NCI-H128 (cell line): ENCODE data around the gene CORT.
"Not testable (repeated sequence)": the region's sequence is repeated elsewhere in the genome, so short reads cannot be mapped to it uniquely, and the experiment has no call there.

Experiments used
- DNase-seq: peaks from one replicate; lab custom pipeline; 2025; ENCODE audit not compliant: unreplicated experiment; lab: John Stamatoyannopoulos, UW

CORT gene

GRCh38 chr1:10437052-10437451 lies 12.8 kb upstream of the CORT start:
- DNase-seq: no peak

GRCh38 chr1:10438677-10439163 lies 11.1 kb upstream of the CORT start:
- DNase-seq: no peak

DNA sequence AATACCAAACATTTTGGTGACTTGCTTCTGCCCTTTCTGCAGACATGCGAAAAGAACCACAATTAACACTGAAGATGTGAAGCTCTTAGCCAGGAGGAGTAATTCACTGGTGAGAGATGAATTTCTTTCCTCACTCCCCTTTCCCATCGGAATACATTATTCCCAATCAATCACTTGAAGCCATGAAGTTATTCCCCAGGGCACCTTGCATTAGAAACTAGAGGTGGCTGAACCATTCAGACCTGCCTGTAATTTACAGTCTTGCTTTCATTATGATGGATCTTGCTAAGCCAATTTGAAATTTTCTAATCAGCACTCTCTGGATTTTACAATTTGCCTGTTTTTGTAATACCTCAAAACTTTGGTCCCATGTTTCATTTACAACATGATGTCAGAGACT lies 9.5 kb upstream of the CORT start:
- no peak for DNase-seq

GRCh38 chr1:10440794-10441193 lies 9.0 kb upstream of the CORT start:
- no peak for DNase-seq

DNA sequence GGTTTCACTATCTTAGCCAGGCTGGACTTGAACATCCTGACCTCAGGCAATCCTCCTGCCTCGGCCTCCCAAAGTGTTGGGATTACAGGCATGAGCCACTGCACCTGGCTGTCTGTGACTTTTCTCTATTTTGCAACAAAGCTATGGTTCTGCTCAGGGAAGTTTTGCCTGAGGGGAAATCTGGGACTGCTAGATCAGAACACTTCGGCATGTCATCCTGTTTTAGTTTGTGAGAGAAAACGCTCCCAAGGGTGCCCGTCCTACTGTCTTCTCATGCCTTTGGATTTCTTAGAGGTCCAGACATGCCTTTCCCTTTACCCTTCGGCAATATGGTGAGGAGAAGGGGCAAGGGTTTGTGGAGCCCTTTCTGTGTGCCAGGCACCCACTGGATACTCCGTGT lies 5.6 kb upstream of the CORT start:
- DNase-seq: no peak

GRCh38 chr1:10444795-10445397 lies 4.9 kb upstream of the CORT start:
- DNase-seq: no peak

GRCh38 chr1:10446790-10447422 lies 2.9 kb upstream of the CORT start:
- no peak for DNase-seq

DNA sequence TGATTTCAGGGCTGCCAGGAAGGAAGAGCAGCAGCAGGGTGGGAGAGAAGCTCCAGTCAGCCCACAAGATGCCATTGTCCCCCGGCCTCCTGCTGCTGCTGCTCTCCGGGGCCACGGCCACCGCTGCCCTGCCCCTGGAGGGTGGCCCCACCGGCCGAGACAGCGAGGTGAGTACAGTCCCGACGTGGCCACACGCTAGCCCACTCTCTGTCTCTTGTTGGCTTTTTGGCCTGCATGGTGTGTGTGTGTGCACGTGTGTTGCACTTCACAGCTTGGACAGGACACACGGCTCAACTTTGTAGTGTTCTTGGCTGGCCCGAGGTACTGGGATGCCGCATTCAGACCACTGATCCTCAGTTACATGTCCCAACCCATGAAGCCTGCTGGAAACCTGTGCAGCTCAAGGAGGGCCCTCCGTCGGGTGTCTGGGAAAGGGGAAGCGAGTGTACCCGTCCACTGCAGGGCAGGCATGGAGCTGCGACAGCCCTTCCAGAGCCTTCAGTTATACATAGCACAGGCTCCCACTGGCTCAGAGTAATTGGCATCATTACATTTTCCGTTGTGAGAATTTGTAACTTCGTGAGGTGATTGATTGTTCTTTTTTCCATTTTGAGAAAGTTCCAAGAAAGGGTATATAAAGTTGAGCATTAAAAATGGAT lies 454 bp downstream of the CORT start:
- DNase-seq: no peak

DNA sequence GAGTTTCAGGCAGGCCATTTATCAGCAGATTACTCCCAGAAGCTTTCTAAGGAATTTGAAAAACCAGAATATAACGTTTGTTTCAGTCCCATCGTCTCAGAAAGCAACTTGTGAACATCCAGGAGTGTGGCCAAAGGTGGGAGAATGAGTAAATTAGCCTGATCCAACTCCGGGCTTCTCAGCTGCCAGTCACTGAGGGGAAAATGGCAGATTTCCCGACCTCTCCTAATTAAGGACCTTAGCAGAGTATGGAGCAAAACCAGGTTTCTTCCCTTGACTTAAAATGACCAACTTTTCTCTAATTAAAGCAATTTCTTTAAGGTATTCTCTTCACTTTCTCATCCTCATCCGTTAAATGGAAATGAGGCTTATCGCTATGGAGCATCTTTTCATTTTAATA lies 1.0 kb downstream of the CORT start:
- no peak for DNase-seq

GRCh38 chr1:10451287-10451686 lies 1.5 kb downstream of the CORT start:
- no peak for DNase-seq

- DNase-seq: no peak
Measured at GRCh38 chr1:10456048-10456447, 6.2 kb downstream of the CORT start.

DNA sequence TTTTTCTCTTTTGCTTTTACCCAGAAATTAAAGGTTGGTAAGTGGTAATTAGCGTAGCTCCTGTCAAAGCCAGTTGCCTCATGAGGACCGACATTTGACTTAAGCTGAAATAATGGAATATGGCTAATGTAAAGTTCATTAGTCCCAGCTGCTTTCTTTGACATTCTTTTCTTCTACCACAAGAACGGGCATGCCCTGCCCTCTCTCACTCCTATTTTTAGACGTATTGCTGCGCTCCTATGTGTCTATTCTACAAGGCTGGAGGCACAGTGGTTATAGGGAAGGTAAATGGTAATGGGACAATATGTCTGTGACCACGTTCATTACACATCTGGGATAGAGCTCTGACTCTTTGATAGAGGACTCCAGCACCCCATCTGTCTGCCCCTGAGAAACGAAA lies 6.8 kb downstream of the CORT start:
- no peak for DNase-seq

DNA sequence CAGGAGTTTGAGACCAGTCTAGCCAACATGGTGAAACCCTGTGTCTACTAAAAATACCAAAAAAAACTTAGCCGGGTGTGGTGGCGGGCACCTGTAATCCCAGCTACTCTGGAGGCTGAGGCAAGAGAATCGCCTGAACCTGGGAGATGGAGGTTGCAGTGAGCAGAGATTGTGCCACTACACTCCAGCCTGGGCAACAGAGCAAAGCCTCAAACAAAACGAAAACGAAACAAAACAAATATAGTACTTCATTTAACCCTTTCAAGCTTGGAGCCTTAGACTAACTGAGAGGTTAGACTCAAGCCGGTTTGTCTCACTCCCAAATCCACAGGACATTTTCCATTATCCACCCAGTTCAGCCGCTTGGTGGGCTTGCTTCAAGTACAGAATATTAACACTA lies 7.6 kb downstream of the CORT start:
- not testable (repeated sequence) for DNase-seq

DNA sequence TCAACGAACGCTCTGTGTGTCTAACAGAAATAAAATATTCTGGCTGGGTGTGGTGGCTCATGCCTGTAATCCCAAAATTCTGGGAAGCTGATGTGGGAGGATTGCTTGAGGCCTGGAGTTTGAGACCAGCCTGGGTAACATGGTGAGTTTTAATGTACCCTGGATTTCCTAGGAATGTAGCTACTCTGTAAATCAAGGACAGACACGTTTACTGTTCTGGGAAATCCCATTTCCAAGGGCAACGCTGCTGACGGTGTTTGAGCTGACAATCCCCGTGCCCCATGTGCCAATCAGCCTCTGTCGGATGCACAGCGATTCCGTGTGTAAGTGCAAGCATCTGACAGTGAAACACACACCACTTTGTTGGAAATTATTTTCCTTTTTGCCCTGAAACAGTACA lies 8.0 kb downstream of the CORT start:
- DNase-seq: no peak

GRCh38 chr1:10459184-10459583 lies 9.4 kb downstream of the CORT start:
- DNase-seq: no peak

- DNase-seq: no peak
Measured at GRCh38 chr1:10467078-10467477, 17.2 kb downstream of the CORT start.

DNA sequence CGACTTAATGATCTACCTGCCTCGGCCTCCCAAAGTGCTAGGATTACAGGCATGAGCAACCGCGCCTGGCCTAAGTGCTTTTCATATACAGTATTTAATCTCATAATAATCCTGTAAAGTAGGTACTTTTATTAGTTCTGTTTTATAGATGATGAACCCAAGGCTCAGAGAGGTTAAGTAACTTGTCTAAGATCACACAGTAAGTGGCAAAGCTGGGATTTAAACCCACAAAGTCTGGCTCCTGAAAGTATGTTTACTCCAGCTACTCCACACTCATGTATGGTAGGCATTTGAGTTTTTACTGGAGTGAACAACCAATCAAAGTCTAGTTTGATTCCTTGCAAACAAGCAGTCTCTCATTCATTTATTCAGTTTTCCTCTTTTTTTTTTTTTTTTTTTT lies 20.2 kb downstream of the CORT start:
- DNase-seq: no peak

DNA sequence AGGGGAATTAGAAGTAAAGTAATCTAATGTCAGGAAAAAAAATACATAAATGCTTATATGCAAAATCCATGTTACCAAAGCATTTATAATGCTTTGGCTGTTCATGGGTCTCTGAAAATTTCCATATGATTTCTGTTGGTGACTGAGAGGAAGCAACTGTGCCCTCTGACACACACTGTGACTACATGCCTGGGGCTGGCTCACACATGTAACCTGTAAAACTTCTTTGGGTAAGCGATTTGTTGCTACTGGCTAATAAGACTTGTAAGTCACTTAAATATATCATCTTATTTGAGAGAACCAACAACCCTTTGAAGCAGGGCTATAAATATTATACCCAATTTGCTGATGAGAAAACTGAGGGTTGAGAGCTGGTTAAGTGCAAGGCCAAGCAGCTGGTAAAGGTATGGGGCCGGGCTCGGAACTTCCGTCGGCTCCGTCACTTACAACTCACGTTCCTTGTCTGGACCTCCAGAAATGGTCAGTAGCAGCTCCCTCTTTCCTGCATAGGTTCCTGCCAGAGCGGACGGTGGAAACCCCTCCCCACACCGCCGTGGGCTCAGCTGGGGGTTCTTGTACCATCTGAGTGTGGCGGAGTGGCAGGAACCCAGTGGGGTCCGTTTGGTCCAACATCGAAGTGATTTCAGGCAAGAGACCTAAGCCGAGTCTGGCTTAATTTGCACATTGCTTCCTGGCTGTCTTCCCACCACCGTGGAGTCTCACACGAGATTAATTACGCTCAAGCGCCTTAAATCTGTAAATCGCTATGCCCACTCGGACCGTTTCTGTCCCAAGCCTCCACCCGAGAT lies 21.8 kb downstream of the CORT start:
- no peak for DNase-seq

GRCh38 chr1:10472220-10473144 lies 22.7 kb downstream of the CORT start, which contains the start of gene DFFA:
TSS of gene DFFA (minus strand) at chr1:10472529. CDS start at chr1:10472458, 71 bp downstream.
- DNase-seq: peak; percentile 92

- no peak for DNase-seq
Measured at GRCh38 chr1:10473145-10473765, 23.4 kb downstream of the CORT start.
